SK-N-SH (cell line): ENCODE results near the gene TM9SF1. TPM values are rescaled to one million over a fixed set of nuclear protein-coding genes. Genes with fewer than 3 reads are reported as not detected.

ENCODE experiments used
- CHD2 ChIP-seq: fragments of 150-350 bp; IDR thresholded peaks from 2 replicates; pipeline ENCODE4 v1.6.1; 2018; ENCODE audit warnings: low read length; ENCODE audit not compliant: partially characterized antibody
- CTCF ChIP-seq: fragments of 200-600 bp; sonication (generic); IDR thresholded peaks from 2 replicates; pipeline ENCODE4 v1.6.1; 2017; ENCODE audit warnings: antibody characterized with exemption, mild to moderate bottlenecking, moderate library complexity
- ELF1 ChIP-seq: IDR thresholded peaks from 2 replicates; pipeline ENCODE4 v1.4.0; 2012
- FOXJ3 ChIP-seq: sonication (generic); formaldehyde crosslinking; IDR thresholded peaks from 2 replicates; pipeline ENCODE4 v1.5.1; 2020; ENCODE audit warnings: mild to moderate bottlenecking, missing genetic modification reagents
- FOXM1 ChIP-seq: IDR thresholded peaks from 2 replicates; pipeline ENCODE4 v1.4.0; 2012; ENCODE audit warnings: low read depth, mild to moderate bottlenecking
- GABPA ChIP-seq: IDR thresholded peaks from 2 replicates; pipeline ENCODE4 v1.4.0; 2012; ENCODE audit warnings: low read depth, mild to moderate bottlenecking
- GATA2 ChIP-seq: sonication (generic); formaldehyde crosslinking; IDR thresholded peaks from 2 replicates; pipeline ENCODE4 v1.5.0; 2020; ENCODE audit warnings: mild to moderate bottlenecking, missing genetic modification reagents
- IRF3 ChIP-seq: fragments of 150-350 bp; IDR thresholded peaks from 2 replicates; pipeline ENCODE4 v1.6.1; 2016; ENCODE audit warnings: mild to moderate bottlenecking, low read depth, low read length
- JUND ChIP-seq: IDR thresholded peaks from 2 replicates; pipeline ENCODE4 v1.4.0; 2012
- MAX ChIP-seq: IDR thresholded peaks from 2 replicates; pipeline ENCODE4 v1.4.0; 2012; ENCODE audit warnings: low read depth
- MEF2A ChIP-seq: IDR thresholded peaks from 2 replicates; pipeline ENCODE4 v1.4.0; 2012; ENCODE audit warnings: low read depth, borderline replicate concordance
- MXI1 ChIP-seq: IDR thresholded peaks from 2 replicates; pipeline ENCODE4 v1.6.1; 2012; ENCODE audit warnings: mild to moderate bottlenecking, low read depth, low read length, improper control_type of control experiment
- NFIC ChIP-seq: IDR thresholded peaks from 2 replicates; pipeline ENCODE4 v1.4.0; 2012; ENCODE audit warnings: borderline replicate concordance
- NRF1 ChIP-seq: IDR thresholded peaks from 2 replicates; pipeline ENCODE4 v1.6.1; 2012; ENCODE audit warnings: low read depth, mild to moderate bottlenecking, low read length
- PBX3 ChIP-seq: IDR thresholded peaks from 2 replicates; pipeline ENCODE4; 2012
- POLR2AphosphoS5 ChIP-seq: IDR thresholded peaks from 2 replicates; pipeline ENCODE4 v1.6.1; 2012; ENCODE audit warnings: low read depth, low read length
- REST ChIP-seq: IDR thresholded peaks from 2 replicates; pipeline ENCODE4 v1.6.1; 2012; ENCODE audit warnings: mild to moderate bottlenecking, low read depth, low read length, moderate library complexity
- RFX5 ChIP-seq: IDR thresholded peaks from 2 replicates; pipeline ENCODE4 v1.6.1; 2012; ENCODE audit warnings: mild to moderate bottlenecking, improper control_type of control experiment, low read length
- RXRA ChIP-seq: IDR thresholded peaks from 2 replicates; pipeline ENCODE4 v1.4.0; 2012; ENCODE audit warnings: low read depth, mild to moderate bottlenecking, borderline replicate concordance
- SIN3A ChIP-seq: IDR thresholded peaks from 2 replicates; pipeline ENCODE4 v1.6.1; 2012; ENCODE audit warnings: low read depth, mild to moderate bottlenecking, low read length, moderate library complexity, borderline replicate concordance
- TEAD4 ChIP-seq: IDR thresholded peaks from 2 replicates; pipeline ENCODE4 v1.4.0; 2012; ENCODE audit warnings: mild to moderate bottlenecking, borderline replicate concordance; ENCODE audit not compliant: insufficient read depth
- USF1 ChIP-seq: IDR thresholded peaks from 2 replicates; pipeline ENCODE4 v1.4.0; 2012; ENCODE audit warnings: low read depth, borderline replicate concordance
- YY1 ChIP-seq: IDR thresholded peaks from 2 replicates; pipeline ENCODE4 v1.4.0; 2012; ENCODE audit warnings: low read depth, mild to moderate bottlenecking
- polyA plus RNA-seq, 3 experiments: library from polyadenylated mRNA; depleted of rRNA; stranded (reverse); fragments of >200 nt; gene quantifications; 2 replicates each; pipeline ENCODE4 v1.2.3, GENCODE V29; 2012

The TM9SF1 gene
- polyA plus RNA-seq, 1 of the 3 experiments (the other 2 are of a cell fraction) = 48.7 TPM

- TF ChIP-seq CTCF (peak; percentile 95), PBX3 (peak; percentile 45; the same call in 1 of the 2 replicates), NFIC (peak; percentile 94), IRF3 (no peak), YY1 (no peak), CHD2 (peak; percentile 88), POLR2AphosphoS5 (peak; percentile 91), RXRA (peak; percentile 84; the same call in 1 of the 2 replicates), ELF1 (no peak), GATA2 (CRISPR knock-in tag) (no peak), GABPA (no peak), MEF2A (no peak), TEAD4 (0 out of 2 replicates have a peak, but pooled peaks have one; percentile 58), SIN3A (peak; percentile 78; the same call in 1 of the 2 replicates), FOXJ3 (CRISPR knock-in tag) (peak; percentile 45; the same call in 1 of the 2 replicates), REST (no peak), MXI1 (peak; percentile 98), NRF1 (no peak), USF1 (peak; percentile 95), MAX (peak; percentile 97), FOXM1 (no peak), JUND (no peak), RFX5 (no peak)
These were observed 34.1 kb downstream of the TM9SF1 start, which contains the start of gene IRF9 (continued) for GRCh38 chr14:24160850-24161804.
